CD4-positive, alpha-beta T cell treated with Interleukin-12 subunit alpha and Interleukin-12 subunit beta, for 1 hour (primary cell): ENCODE data around the gene BRF1.

Experiments
- DNase-seq: peaks from one replicate; pipeline ENCODE4 v3.0.0-alpha.2; 2020

The BRF1 gene

DNA sequence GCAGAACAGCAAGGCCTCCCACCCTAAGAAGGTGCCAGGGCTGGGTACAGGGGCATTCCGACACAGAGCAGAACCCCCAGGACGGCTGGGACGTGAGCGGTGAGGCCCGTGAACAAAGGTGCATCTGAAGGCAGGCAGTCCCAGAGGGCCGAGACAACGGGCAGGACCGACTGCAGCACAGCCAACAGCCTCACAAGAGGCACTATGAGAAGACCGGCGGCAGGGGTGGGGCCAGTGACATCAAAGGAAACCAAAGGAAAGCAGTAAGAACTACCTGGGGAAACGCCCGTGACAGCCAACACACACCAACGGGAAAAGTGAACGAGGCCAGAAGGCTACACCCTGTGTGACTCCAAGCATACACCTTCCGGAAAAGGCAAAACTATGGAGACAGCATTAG lies 43.3 kb downstream of the BRF1 start:
- DNase-seq, result peak; percentile 39

DNA sequence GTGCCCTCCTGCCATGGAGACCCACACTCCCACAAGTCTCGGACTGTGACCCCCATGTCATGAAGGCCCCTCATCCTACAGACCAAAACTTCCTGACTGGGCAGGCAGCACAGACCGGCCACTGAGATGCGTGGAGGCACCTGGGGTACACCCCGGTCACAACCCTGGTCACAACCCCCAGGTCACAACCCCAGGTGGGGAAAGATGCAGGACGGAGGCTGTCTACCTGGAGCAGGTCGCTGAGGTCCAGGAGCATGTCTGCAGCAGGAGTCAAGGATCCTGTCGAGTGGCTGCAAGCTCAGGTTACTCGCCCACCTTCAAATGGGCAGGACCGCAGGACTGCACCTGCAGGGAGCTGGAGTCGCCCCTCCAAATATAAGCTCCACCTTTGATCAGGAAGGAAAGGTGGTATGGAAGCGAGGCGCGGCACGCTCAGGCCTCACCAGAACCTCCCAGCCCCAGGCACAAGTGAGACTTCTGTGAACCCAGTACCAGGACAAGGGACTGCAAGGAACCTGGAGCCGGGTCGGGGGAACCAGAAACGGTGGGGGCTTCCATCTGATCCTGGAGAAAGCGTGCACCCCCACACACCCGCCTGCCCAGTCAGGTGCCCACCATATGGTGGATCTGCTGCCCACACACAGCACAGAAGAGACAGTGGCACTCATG lies 44.4 kb downstream of the BRF1 start:
- no peak for DNase-seq

DNA sequence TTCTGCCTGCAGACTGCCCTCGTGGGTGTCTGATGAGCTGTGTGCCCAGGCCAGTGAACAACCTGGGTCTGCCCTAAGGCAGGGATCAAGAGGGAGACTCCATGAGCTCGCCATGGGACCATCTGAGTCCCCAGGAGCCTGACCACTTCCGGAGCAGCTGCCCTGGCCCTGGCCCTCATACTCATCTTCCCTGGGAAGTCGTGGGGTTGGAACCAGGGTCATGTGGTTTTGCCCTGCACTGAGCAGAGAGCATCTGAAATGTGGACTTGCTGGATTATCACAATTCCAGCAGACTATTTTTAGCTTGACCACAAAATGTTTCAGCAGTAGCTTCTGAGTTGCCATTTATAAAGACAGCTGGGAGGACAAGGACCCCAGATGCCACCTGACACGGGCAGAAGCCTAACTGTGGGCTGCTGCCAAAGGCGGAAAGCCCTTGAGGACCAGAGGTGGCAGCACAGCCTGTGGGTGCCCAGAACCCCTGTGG lies 45.7 kb downstream of the BRF1 start:
- no peak for DNase-seq

DNA sequence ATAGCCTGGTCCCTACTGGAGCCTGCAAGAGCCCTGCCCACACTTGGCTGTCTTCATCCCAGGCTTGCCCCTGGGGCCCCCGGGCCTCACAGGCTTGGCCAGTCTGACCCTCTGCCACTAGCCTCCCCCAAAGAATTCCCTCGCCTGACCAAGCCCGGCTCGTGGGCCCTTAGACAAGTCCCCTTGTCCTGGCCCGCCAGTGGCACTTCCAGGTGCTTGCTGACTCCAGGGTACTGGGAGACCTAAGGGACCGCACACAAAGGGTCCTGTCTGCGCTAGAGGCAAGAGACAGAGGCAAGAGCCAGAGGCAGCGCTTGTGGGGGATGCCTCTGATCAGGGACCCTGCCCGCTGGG lies 47.5 kb downstream of the BRF1 start:
- no peak for DNase-seq

DNA sequence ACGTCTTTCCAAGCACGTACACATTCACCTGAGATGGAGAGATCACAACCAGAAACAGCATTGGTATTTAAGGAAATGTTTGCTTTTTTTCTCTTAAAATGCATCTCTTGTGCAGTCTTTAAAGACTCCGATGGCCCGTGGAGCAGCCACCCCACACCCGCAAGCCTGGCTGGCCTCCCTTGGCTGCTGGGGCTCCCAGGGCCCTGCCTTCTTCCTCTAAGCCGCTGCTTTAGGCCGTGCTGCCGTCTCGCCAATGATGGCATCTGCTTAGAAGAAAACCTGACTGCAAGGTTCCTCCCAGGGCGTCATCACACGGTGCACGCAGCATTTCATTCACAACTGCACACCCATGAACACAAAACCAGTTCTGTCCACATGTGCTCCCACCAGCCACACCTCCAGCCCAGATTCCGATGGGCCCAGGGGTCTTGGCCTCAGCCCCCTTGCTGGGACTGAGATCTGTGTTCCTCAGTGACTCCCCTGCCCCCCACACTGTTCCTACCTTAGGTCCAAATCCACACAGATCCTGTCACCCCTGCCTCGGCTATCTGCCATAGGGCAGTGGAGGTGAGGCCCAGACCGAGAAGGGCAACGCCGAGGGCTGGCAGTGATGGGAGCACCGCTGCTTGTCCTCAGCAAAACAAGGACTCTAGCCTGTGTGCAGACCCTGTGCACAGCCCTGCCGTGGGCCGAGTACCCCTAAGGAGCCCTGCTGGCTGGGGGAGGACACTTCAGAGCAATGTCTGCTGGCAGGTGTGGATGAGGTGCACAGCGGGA lies 48.1 kb downstream of the BRF1 start:
- no peak for DNase-seq

GRCh38 chr14:105251920-105252319 lies 48.9 kb downstream of the BRF1 start:
- DNase-seq, result no peak

GRCh38 chr14:105250986-105251385 lies 49.8 kb downstream of the BRF1 start:
- DNase-seq, result no peak

DNA sequence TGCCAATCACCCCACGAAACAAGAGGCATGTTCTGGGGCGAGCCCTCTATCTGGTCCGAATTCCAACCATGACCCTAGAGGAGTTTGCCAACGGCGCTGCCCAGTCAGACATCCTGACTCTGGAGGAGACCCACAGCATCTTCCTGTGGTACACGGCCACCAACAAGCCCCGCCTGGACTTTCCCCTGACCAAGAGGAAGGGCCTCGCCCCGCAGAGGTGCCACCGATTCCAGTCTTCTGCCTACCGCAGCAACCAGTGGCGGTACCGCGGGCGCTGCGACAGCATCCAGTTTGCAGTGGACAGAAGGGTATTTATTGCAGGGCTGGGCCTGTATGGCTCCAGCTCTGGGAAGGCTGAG lies 50.8 kb downstream of the BRF1 start:
- no peak for DNase-seq

GRCh38 chr14:105249182-105250007 lies 51.4 kb downstream of the BRF1 start:
- no peak for DNase-seq

GRCh38 chr14:105248368-105249181 lies 52.2 kb downstream of the BRF1 start, which contains the start of gene BTBD6:
Gene BTBD6, plus strand, starts transcription at chr14:105248533. Its CDS starts 179 bp downstream, at chr14:105248712.
- DNase-seq, result peak; percentile 91

- DNase-seq, result no peak
Measured at GRCh38 chr14:105247715-105248367, 53.0 kb downstream of the BRF1 start.

GRCh38 chr14:105247026-105247425 lies 53.8 kb downstream of the BRF1 start:
- DNase-seq, result no peak

DNA sequence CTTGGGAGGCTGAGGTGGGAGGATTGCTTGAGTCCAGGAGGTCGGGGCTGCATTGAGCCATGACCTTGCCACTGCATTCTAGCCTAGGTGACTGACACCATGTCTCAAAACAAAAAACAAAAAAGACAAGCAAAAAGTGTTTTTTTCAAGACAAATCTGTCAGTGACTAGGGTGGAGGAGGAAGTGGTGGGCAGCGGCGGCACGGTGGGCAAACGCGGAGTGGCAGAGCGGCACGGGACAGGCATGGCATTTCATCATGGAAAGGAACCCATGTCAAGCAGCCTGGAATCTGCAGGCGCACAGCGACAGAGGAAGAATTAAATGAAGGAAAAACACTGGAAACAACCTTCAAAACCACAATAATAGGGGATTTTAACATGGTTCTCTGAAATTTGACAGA lies 56.5 kb downstream of the BRF1 start:
- DNase-seq, result no peak

GRCh38 chr14:105241641-105242040 lies 59.2 kb downstream of the BRF1 start:
- DNase-seq, result no peak

DNA sequence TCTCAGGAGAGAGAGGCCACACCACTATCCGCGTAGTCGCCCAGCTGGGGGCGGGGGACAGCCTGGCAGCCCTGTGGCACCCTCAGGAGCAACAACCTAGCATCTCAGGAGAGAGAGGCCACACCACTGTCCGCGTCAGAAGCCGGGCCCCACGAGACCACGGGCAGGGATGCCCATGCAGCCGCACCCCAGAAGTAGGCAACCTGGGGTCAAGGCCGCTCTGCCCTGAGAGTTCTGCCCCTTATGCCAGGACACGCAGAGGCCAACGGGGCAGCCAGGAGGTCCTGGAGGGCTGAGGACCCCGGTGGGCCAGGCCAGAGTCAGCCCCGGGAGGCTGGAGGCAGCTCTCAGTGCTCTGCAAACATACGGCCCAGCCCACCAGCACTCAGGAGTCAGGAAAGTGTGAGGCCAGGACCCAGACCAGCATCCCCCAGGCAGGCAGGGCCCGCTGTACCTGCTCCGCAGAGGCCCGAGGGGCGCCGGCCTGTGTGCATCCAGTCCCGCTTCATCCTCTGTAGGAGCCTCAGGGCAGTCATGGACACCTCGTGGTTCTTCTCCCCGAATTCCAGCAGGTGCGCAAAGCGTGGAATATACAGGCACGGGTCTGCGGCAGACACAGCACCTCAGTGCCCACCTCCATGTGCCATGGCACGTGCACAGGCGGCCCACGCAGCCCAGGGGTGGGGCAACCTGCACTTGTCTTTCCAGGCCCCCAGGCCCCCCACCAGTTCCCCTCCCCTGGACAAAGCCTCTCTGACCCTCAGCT lies 59.8 kb downstream of the BRF1 start:
- DNase-seq, result no peak

DNA sequence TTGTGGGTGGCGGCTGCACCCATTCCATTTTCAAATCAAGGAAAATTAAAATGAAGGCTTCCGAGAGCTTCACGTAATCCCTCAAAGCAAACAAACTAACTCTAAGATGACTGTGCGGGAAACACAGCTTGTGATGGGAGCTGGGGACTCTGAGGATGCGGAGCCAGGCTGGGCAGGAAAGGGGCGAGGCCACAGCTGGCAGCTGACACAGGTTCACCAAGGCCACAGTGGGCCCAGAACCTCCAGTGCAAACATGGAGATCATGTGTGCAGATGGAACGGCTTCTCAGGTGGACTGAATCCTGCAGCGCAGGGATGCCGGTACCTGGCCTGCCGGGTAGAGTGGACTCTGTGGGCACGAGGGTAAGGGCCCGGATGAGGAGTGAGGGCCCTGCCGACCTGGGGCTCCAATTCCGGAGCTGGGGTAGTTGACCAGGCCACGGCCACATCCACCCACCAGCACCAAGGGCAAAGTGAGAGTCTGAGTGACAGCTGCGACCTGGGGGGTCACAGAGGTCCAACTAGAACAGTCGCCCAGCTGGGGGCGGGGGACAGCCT lies 71.6 kb downstream of the BRF1 start:
- no peak for DNase-seq

DNA sequence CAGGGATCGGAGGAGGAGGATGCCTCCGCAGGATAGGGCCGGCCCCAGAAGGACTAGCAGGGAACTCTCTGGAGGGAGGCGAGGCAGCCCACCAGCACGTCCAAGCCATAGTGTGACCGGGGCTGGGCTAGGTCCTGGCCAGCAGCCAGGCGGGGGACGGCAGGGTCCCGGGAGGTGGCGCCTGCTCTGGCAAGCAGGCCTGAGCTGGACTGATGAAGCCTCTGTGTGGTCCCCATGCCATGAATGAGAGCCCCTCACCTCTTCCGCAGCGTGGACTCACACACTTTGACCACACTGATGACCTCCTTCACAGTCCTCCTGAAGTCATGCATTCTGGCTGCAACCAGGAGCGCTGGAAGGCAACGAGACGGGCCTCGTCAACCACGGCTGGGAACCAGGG lies 72.2 kb downstream of the BRF1 start:
- no peak for DNase-seq

- no peak for DNase-seq
Measured at GRCh38 chr14:105227346-105227745, 73.5 kb downstream of the BRF1 start.

DNA sequence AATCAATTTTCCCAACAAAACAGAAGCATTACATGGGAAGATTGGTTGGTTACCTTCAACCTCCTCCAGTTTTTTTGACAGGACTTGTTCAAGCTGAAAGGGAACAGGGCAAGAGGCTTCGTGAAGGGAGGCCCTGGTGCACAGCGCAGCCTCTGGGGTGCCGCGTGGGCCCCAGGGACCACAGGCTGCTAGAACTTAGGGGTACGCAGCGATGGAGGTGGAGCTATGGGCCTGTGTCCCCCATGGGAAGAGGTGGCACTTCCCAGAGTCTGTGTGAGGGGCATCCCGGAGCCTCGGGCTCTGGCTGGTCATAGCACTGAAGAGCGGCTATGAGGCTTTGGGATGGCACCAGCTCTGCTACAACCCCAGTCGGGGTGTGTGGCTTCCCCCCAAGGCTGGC lies 74.6 kb downstream of the BRF1 start:
- no peak for DNase-seq

- no peak for DNase-seq
Measured at GRCh38 chr14:105224845-105225570, 75.8 kb downstream of the BRF1 start.
